Heart left ventricle (tissue), 16 donors: ENCODE results near the gene BANK1. TPM values are rescaled to one million over a fixed set of nuclear protein-coding genes. Genes with fewer than 3 reads are reported as not detected.

ENCODE experiments used
- ATAC-seq, 4 donors: fragments of 200-7000 bp; cut with Tn5 transposase; one replicate each; pipeline ENCODE4 v1.9.1; 2020 to 2022; ENCODE audit warnings: moderate library complexity in 4 of 4, mild to moderate bottlenecking in 3 of 4, moderate number of reproducible peaks in 1 of 4
- DNase-seq, 5 donors: peaks; one replicate each; pipeline ENCODE4 v3.0.0-alpha.2; 2020
- H3K27ac ChIP-seq, 12 donors: fragments of 200-600 bp; sonication (generic) in 4 of 12; one replicate each; pipeline versions ENCODE4 v1.5.0 to v1.8.0; 2016 to 2022; ENCODE audit warnings: mild to moderate bottlenecking in 2 of 12
- H3K27me3 ChIP-seq, 9 donors: fragments of 200-600 bp; sonication (generic) in 2 of 9; one replicate each; pipeline versions ENCODE4 v1.5.1 to v1.8.0; 2016 to 2022; ENCODE audit warnings: mild to moderate bottlenecking in 3 of 9
- H3K36me3 ChIP-seq, 9 donors: fragments of 200-600 bp; sonication (generic) in 2 of 9; one replicate each; pipeline versions ENCODE4 v1.5.0 to v1.8.0; 2018 to 2022; ENCODE audit warnings: mild to moderate bottlenecking in 2 of 9
- H3K4me1 ChIP-seq, 12 donors: fragments of 200-600 bp; sonication (generic) in 4 of 12; one replicate each; pipeline versions ENCODE4 v1.5.0 to v1.8.0; 2016 to 2022; ENCODE audit warnings: mild to moderate bottlenecking in 3 of 12
- H3K4me3 ChIP-seq, 12 donors: fragments of 200-600 bp; sonication (generic) in 4 of 12; one replicate each; pipeline versions ENCODE4 v1.5.0 to v1.8.0; 2017 to 2022; ENCODE audit warnings: mild to moderate bottlenecking in 9 of 12, moderate library complexity in 4 of 12
- H3K9me3 ChIP-seq, 12 donors: fragments of 200-600 bp; sonication (generic) in 4 of 12; one replicate each; pipeline versions ENCODE4 v1.5.0 to v1.8.0; 2016 to 2022; ENCODE audit warnings: mild to moderate bottlenecking in 1 of 12
- CTCF ChIP-seq, 12 donors: fragments of 200-600 bp; sonication (generic) in 4 of 12; IDR thresholded peaks; one replicate each; pipeline versions ENCODE4 v1.5.0 to v1.8.0; 2018 to 2022; ENCODE audit warnings: antibody characterized with exemption in 12 of 12, mild to moderate bottlenecking in 5 of 12
- POLR2A ChIP-seq, 2 donors: fragments of 450-650 bp; IDR thresholded peaks; one replicate each; pipeline ENCODE4 v1.6.1; 2017; ENCODE audit warnings: antibody characterized with exemption in 2 of 2, mild to moderate bottlenecking in 2 of 2, moderate library complexity in 2 of 2
- WGBS, 4 donors: extraction: QIAGEN DNeasy Blood & Tissue Kit in 2 of 4; methylation state at CpG; one replicate each; pipeline versions ENCODE4 v1.1.5 to v1.1.7; 2013 to 2018; 5-methylcytosine and 5-hydroxymethylcytosine counted together
- intact Hi-C, 10 donors: fragments of 100-400 bp; cut with DNase I; formaldehyde crosslinking; loops; one replicate each; pipeline versions ENCODE4 v1.11.1 to v1.14.2; 2022
- polyA plus RNA-seq, 2 donors: library from polyadenylated mRNA; stranded (reverse); fragments of 200-250 nt; gene quantifications; one replicate each; pipeline ENCODE4 v1.2.3, GENCODE V29; 2013
- total RNA-seq, 9 donors: library from RNA; depleted of rRNA in 2 of 9; stranded (reverse); fragments of >200 nt in 2 of 9; fragmentation: NEBNext Ultra II Directional in 3 of 9; extraction: Animal tissue kit (Norgen Biotek cat#: 25700) in 3 of 9; gene quantifications; one replicate each; pipeline versions ENCODE4 v1.1.0 to v1.2.4, GENCODE V29; 2016 to 2023
- donor health status: ischemic (EF 13 %, LVEDD 7.1; RV severe dilation, severe dysfunction).
- donor health status: healthy with polysubstance abuse.
- donor health status: DM: no; HTN: yes; CAD: no.
- donor health status: DM: no; HTN: no; CAD: no.
- donor health status: ischemic (EF 25% LVEDD 6.9; RV normal size, moderate dysfunction).
- donor health status: ischemic (EF 25% LVEDD 5.7; RV mildly dilated, moderate dysfunction).
- donor health status: healthy.
- donor health status: DM: yes; HTN: yes; CAD: no.
- donor health status: ischemic (EF 35%, LVEDD 5.7; RV mildly dilated, moderate dysfunction).
- donor health status: nonischemic (EF 11% LVEDD 7.7; RV severe dilation, severe dysfunction).
- donor health status: DM: yes; HTN: yes; CAD: no.
- donor health status: PGD.
- donor health status: ischemic (EF 29% LVEDD 5.4; RV normal size, mild dysfunction).
- donor health status: nonischemic (EF 23%, LVEDD 6.1; RV moderate dilation, normal function).

Gene BANK1
- total and polyA plus RNA-seq, 11 donors, result 0.08 to 2.7 (median 0.46) TPM; not detected in 4

GRCh38 chr4:102037566-102037965 lies 247.0 kb downstream of the BANK1 start:
- 32 to 45% (median 37%) methylated on average over 2 of the region's 2 CpGs for WGBS, 4 donors
- intact Hi-C loops, result no loop called here
- H3K9me3 ChIP-seq, result no peaks in the 10 kb centered on the region

GRCh38 chr4:102042871-102043802 lies 252.6 kb downstream of the BANK1 start:
- Histone ChIP-seq H3K36me3 (no peaks in the 10 kb centered on the region), H3K4me1 (no peaks in the 10 kb centered on the region), H3K4me3 (no peak overlapping the region), H3K27me3 (no peaks in the 10 kb centered on the region), H3K9me3 (peaks cover 0 to 3% (median 0%) of the 10 kb centered on the region in 12 donors), H3K27ac (no peak overlapping the region)
- DNase-seq (no peak), ATAC-seq (no peak)
- WGBS, 4 donors, result 73 to 78% (median 75%) methylated on average over 7 of the region's 7 CpGs
- intact Hi-C loops, result no loop called here
- TF ChIP-seq POLR2A (IDR thresholded peaks at IDR 0.05) (no peak), CTCF (IDR thresholded peaks at IDR 0.05) (no peak)

More at GRCh38 chr4:102037566-102037965, 247.0 kb downstream of the BANK1 start:
- ATAC-seq (no peak), DNase-seq (no peak)
- Histone ChIP-seq H3K27me3 (no peaks in the 10 kb centered on the region), H3K27ac (no peak overlapping the region), H3K36me3 (no peaks in the 10 kb centered on the region), H3K4me3 (peak overlapping the region in 1 of 12 donors; percentile 20), H3K4me1 (no peaks in the 10 kb centered on the region)
- TF ChIP-seq CTCF (IDR thresholded peaks at IDR 0.05), result no peak
- TF ChIP-seq POLR2A (IDR thresholded peaks at IDR 0.05), result no peak

GRCh38 chr4:102047616-102048015 lies 257.1 kb downstream of the BANK1 start:
- 36 to 51% (median 45%) methylated on average over 2 of the region's 2 CpGs for WGBS, 4 donors
- H3K27ac ChIP-seq, result no peak overlapping the region
- H3K4me3 ChIP-seq, result no peak overlapping the region
- no peaks in the 10 kb centered on the region for H3K27me3 ChIP-seq
- no peaks in the 10 kb centered on the region for H3K36me3 ChIP-seq
- DNase-seq, result no peak
- no peaks in the 10 kb centered on the region for H3K4me1 ChIP-seq
- TF ChIP-seq CTCF (IDR thresholded peaks at IDR 0.05), result no peak
- no peak for ATAC-seq
- intact Hi-C loops, result no loop called here
- peaks cover 0 to 3% (median 0%) of the 10 kb centered on the region in 12 donors for H3K9me3 ChIP-seq

- Histone ChIP-seq H3K27me3 (no peaks in the 10 kb centered on the region), H3K4me3 (no peak overlapping the region), H3K4me1 (no peaks in the 10 kb centered on the region), H3K27ac (no peak overlapping the region), H3K9me3 (no peaks in the 10 kb centered on the region), H3K36me3 (no peaks in the 10 kb centered on the region)
- DNase-seq (no peak), ATAC-seq (no peak)
- intact Hi-C loops, result no loop called here
- no peak for TF ChIP-seq POLR2A (IDR thresholded peaks at IDR 0.05)
- TF ChIP-seq CTCF (IDR thresholded peaks at IDR 0.05), result no peak
These were observed 265.3 kb downstream of the BANK1 start for GRCh38 chr4:102055805-102056204.
